A549 (cell line): Measurements from ENCODE around the gene MVB12B. TPM values are rescaled to one million over a fixed set of nuclear protein-coding genes. Genes with fewer than 3 reads are reported as not detected.

Experiments used
- ATAC-seq, 2 experiments: fragments of 200-7000 bp in 1 of 2; fragments of >200 bp in 1 of 2; cut with Nextera tagmentation in 1 of 2; cut with Tn5 transposase in 1 of 2; 3 replicates each; pipeline versions ENCODE4 v1.8.0 to v1.9.1; 2018 to 2020; ENCODE audit warnings: mild to moderate bottlenecking in 1 of 2, moderate library complexity in 1 of 2
- CTCF ChIA-PET: fragments of 300-600 bp; sonication (Branson Sonifier 250); formaldehyde crosslinking; extraction: SDS; loops from one replicate; lab custom pipeline; 2021; ENCODE audit warnings: antibody characterized with exemption, inconsistent platforms; lab: Yijun Ruan, JAX
- POLR2A ChIA-PET: fragments of 350-600 bp; formaldehyde crosslinking; extraction: SDS; loops from one replicate; lab custom pipeline; 2021; ENCODE audit warnings: antibody characterized with exemption, inconsistent platforms; lab: Yijun Ruan, JAX
- DNase-seq, 2 experiments: peaks; one replicate each; pipeline versions ENCODE4 v3.0.0 to v3.0.0-alpha.2; 2011 to 2016; ENCODE audit warnings: low read depth in 1 of 2, low spot score in 1 of 2
- FAIRE-seq: peaks from 2 replicates; lab custom pipeline; 2011; peaks lifted over from hg19 to GRCh38; lab: Jason Lieb, UNC
- H3K27ac ChIP-seq, 2 experiments: fragments of >200 bp; sonication (Bioruptor Twin); formaldehyde crosslinking; 3 replicates each; pipeline ENCODE4 v1.5.1; 2016 to 2017
- H3K4me1 ChIP-seq: fragments of >200 bp; sonication (Bioruptor Twin); formaldehyde crosslinking; 3 replicates; pipeline ENCODE4 v1.6.1; 2016
- H3K4me2 ChIP-seq: fragments of >200 bp; sonication (Bioruptor Twin); formaldehyde crosslinking; 3 replicates; pipeline ENCODE4 v1.6.1; 2016
- H3K4me3 ChIP-seq: fragments of >200 bp; sonication (Bioruptor Twin); formaldehyde crosslinking; 3 replicates; pipeline ENCODE4 v1.5.1; 2016
- H3K9me3 ChIP-seq: fragments of >200 bp; sonication (Bioruptor Twin); formaldehyde crosslinking; 3 replicates; pipeline ENCODE4 v1.6.1; 2016
- CBX8 ChIP-seq: fragments of 200-600 bp; sonication (generic); IDR thresholded peaks from 2 replicates; pipeline ENCODE4 v1.6.1; 2016
- CEBPB ChIP-seq, 2 experiments: fragments of >200 bp in 1 of 2; sonication (Bioruptor Twin) in 1 of 2; formaldehyde crosslinking in 1 of 2; IDR thresholded peaks; 2 replicates each; pipeline ENCODE4 v1.6.1; 2012 to 2016
- EHF ChIP-seq: fragments of 250-450 bp; sonication (Bioruptor Pico); IDR thresholded peaks from 2 replicates; pipeline ENCODE4 v1.5.0; 2020; ENCODE audit warnings: mild to moderate bottlenecking
- ELK1 ChIP-seq: fragments of 150-350 bp; IDR thresholded peaks from 2 replicates; pipeline ENCODE4 v1.6.1; 2014; ENCODE audit warnings: low read depth, mild to moderate bottlenecking, low read length
- GATA3 ChIP-seq: IDR thresholded peaks from 2 replicates; pipeline ENCODE4 v1.6.1; 2012; ENCODE audit warnings: borderline replicate concordance
- HOXA7 ChIP-seq: fragments of 250-450 bp; sonication (Bioruptor Pico); IDR thresholded peaks from 2 replicates; pipeline ENCODE4 v1.5.0; 2020; ENCODE audit warnings: mild to moderate bottlenecking, moderate library complexity
- MAFK ChIP-seq: fragments of 450-650 bp; IDR thresholded peaks from 2 replicates; pipeline ENCODE4 v1.6.1; 2014; ENCODE audit not compliant: partially characterized antibody
- NR3C1 ChIP-seq: fragments of >200 bp; sonication (Bioruptor Twin); formaldehyde crosslinking; IDR thresholded peaks from 3 replicates; pipeline ENCODE4 v1.6.1; 2017
- POLR2A ChIP-seq: IDR thresholded peaks from 2 replicates; pipeline ENCODE4 v1.6.1; 2012; ENCODE audit warnings: mild to moderate bottlenecking, low read length
- RARB ChIP-seq: fragments of 250-450 bp; sonication (Bioruptor Pico); IDR thresholded peaks from 2 replicates; pipeline ENCODE4 v1.8.0; 2021; ENCODE audit warnings: mild to moderate bottlenecking, moderate library complexity
- RCOR1 ChIP-seq: fragments of 150-350 bp; IDR thresholded peaks from 2 replicates; pipeline ENCODE4 v1.6.1; 2014; ENCODE audit warnings: antibody characterized with exemption, low read length, low read depth
- USF2 ChIP-seq: fragments of 450-650 bp; IDR thresholded peaks from 2 replicates; pipeline ENCODE4 v1.6.1; 2014; ENCODE audit warnings: antibody characterized with exemption
- ZC3H11A ChIP-seq: fragments of 450-650 bp; IDR thresholded peaks from 2 replicates; pipeline ENCODE4 v1.6.1; 2014; ENCODE audit warnings: antibody characterized with exemption, mild to moderate bottlenecking
- ZSCAN20 ChIP-seq: fragments of 250-450 bp; sonication (Bioruptor Pico); IDR thresholded peaks from 2 replicates; pipeline ENCODE4 v1.8.0; 2022; ENCODE audit warnings: mild to moderate bottlenecking, moderate library complexity
- WGBS: methylation state at CpG from one replicate; pipeline ENCODE4 v1.1.6; 2017; ENCODE audit errors: missing lambda C conversion rate; 5-methylcytosine and 5-hydroxymethylcytosine counted together
- polyA plus RNA-seq, 4 experiments: library from polyadenylated mRNA; depleted of rRNA in 3 of 4; stranded (reverse); fragments of >200 nt; fragmentation: RNase III in 1 of 4; extraction: RNeasy Plus Mini Kit Qiagen cat#74134 plus additional on column Dnase treatment in 1 of 4; gene quantifications; 2 replicates in 3 of 4; 3 replicates in 1 of 4; pipeline ENCODE4 v1.2.3, GENCODE V29; 2011 to 2017
- TF ChIP-seq, protein P1 (sequence below): fragments of >200 bp; sonication (Bioruptor Twin); formaldehyde crosslinking; IDR thresholded peaks from 3 replicates; pipeline ENCODE4 v1.6.1; 2016
- TF ChIP-seq, protein P2 (sequence below): fragments of 250-450 bp; sonication (Bioruptor Pico); IDR thresholded peaks from 2 replicates; pipeline ENCODE4 v1.5.0; 2021; ENCODE audit warnings: mild to moderate bottlenecking, moderate library complexity, borderline replicate concordance
- TF ChIP-seq, protein P3 (sequence below): IDR thresholded peaks from 2 replicates; pipeline ENCODE4 v1.6.1; 2012; ENCODE audit warnings: low read depth, borderline replicate concordance

MVB12B gene
- polyA plus RNA-seq, 2 of the 4 experiments (the other 2 are of a cell fraction), result 4.6 to 5.9 TPM

GRCh38 chr9:126497660-126498275 is 171.1 kb downstream of the MVB12B start (continued):
- TF ChIP-seq ZSCAN20 (CRISPR knock-in tag), result no peak

- POLR2A ChIA-PET, result no interaction called here
- Histone ChIP-seq H3K4me2 (no peak overlapping the region), H3K27ac (no peak overlapping the region), H3K9me3 (no peaks in the 10 kb centered on the region), H3K4me3 (no peak overlapping the region), H3K4me1 (peaks cover 12% of the 10 kb centered on the region)
- FAIRE-seq (no peak), DNase-seq (no peak), ATAC-seq (no peak)
- 72% methylated on average over 7 of the region's 8 CpGs for WGBS
- TF ChIP-seq, protein P1, sequence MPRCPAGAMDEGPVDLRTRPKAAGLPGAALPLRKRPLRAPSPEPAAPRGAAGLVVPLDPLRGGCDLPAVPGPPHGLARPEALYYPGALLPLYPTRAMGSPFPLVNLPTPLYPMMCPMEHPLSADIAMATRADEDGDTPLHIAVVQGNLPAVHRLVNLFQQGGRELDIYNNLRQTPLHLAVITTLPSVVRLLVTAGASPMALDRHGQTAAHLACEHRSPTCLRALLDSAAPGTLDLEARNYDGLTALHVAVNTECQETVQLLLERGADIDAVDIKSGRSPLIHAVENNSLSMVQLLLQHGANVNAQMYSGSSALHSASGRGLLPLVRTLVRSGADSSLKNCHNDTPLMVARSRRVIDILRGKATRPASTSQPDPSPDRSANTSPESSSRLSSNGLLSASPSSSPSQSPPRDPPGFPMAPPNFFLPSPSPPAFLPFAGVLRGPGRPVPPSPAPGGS, result no peak
- TF ChIP-seq USF2, result no peak
- no peak for TF ChIP-seq MAFK
- TF ChIP-seq ZSCAN20 (CRISPR knock-in tag), result no peak
- no peak for TF ChIP-seq GATA3
- no peak for TF ChIP-seq NR3C1
- TF ChIP-seq, protein P2, sequence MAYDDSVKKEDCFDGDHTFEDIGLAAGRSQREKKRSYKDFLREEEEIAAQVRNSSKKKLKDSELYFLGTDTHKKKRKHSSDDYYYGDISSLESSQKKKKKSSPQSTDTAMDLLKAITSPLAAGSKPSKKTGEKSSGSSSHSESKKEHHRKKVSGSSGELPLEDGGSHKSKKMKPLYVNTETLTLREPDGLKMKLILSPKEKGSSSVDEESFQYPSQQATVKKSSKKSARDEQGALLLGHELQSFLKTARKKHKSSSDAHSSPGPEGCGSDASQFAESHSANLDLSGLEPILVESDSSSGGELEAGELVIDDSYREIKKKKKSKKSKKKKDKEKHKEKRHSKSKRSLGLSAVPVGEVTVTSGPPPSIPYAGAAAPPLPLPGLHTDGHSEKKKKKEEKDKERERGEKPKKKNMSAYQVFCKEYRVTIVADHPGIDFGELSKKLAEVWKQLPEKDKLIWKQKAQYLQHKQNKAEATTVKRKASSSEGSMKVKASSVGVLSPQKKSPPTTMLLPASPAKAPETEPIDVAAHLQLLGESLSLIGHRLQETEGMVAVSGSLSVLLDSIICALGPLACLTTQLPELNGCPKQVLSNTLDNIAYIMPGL (CRISPR knock-in tag), result no peak
- TF ChIP-seq CBX8, result no peak
- TF ChIP-seq RARB (CRISPR knock-in tag), result no peak
- no peak for TF ChIP-seq EHF (CRISPR knock-in tag)
- no peak for TF ChIP-seq ELK1
- TF ChIP-seq RCOR1, result no peak
- TF ChIP-seq POLR2A, result no peak
- no peak for TF ChIP-seq HOXA7 (CRISPR knock-in tag)
- no peak for TF ChIP-seq CEBPB (IDR thresholded peaks at IDR 0.05)
- no peak for TF ChIP-seq ZC3H11A
- TF ChIP-seq, protein P3, sequence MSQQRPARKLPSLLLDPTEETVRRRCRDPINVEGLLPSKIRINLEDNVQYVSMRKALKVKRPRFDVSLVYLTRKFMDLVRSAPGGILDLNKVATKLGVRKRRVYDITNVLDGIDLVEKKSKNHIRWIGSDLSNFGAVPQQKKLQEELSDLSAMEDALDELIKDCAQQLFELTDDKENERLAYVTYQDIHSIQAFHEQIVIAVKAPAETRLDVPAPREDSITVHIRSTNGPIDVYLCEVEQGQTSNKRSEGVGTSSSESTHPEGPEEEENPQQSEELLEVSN, result no peak
- CTCF ChIA-PET, result interaction anchor here (0.6 to 10.2 kb wide), 29 partner anchors 9 to 1091 kb away, joined by 3 to 225 read pairs (median 7); no protein-coding TSS in a partner anchor
These were observed 171.7 kb downstream of the MVB12B start for GRCh38 chr9:126498331-126498730.
